HEK293T (cell line): ENCODE data around the gene ELL2.

Source experiments
- ARNT ChIP-seq: fragments of 450-650 bp; IDR thresholded peaks from 2 replicates; pipeline ENCODE4 v1.6.1; 2017; ENCODE audit warnings: mild to moderate bottlenecking
- BHLHE40 ChIP-seq: fragments of 450-650 bp; IDR thresholded peaks from 2 replicates; pipeline ENCODE4 v1.6.1; 2016; ENCODE audit warnings: mild to moderate bottlenecking, moderate library complexity, borderline replicate concordance
- FOXK2 ChIP-seq: fragments of 450-650 bp; IDR thresholded peaks from 2 replicates; pipeline ENCODE4 v1.6.1; 2016; ENCODE audit warnings: mild to moderate bottlenecking
- SP1 ChIP-seq: fragments of 450-650 bp; IDR thresholded peaks from 2 replicates; pipeline ENCODE4 v1.6.1; 2017
- SUZ12 ChIP-seq: fragments of 450-650 bp; IDR thresholded peaks from 2 replicates; pipeline ENCODE4 v1.6.1; 2016; ENCODE audit warnings: mild to moderate bottlenecking
- TARDBP ChIP-seq: fragments of 450-650 bp; IDR thresholded peaks from 2 replicates; pipeline ENCODE4 v1.6.1; 2016
- ZNF384 ChIP-seq: fragments of 450-650 bp; IDR thresholded peaks from 2 replicates; pipeline ENCODE4 v1.6.1; 2016
- TF ChIP-seq, protein P1 (sequence below): fragments of 450-650 bp; IDR thresholded peaks from 2 replicates; pipeline ENCODE4 v1.6.1; 2016

DNA sequence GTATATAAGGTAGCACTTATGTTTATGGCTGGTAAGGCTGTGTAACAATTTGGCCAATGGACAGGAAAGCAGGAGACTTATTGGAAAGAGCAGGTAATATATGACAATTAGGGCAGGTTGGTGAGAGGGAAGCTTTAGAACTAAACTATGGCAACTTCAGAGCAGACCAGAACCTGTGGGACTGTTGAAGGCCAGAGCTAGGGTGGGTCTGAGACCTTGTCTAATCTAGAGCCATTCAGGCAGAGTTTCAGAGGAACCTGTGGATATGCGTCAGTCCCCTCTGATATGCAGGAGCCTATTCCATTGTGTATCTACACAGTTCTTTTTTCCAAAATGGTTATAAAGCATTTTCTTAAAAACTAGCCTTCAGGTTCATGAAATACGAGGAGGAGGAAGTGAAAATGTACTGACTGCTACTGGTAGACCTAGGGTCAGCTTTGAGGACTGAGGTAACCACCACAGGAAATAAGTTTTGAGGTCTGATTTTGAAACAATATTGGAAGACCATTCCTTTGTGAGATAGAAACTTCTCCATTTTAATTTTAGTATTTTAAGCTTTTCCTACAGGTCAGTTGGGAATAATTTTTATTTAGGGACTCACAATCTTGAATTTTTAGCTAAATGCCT, 37.6 kb downstream of the ELL2 start:
- TF ChIP-seq, protein P1, sequence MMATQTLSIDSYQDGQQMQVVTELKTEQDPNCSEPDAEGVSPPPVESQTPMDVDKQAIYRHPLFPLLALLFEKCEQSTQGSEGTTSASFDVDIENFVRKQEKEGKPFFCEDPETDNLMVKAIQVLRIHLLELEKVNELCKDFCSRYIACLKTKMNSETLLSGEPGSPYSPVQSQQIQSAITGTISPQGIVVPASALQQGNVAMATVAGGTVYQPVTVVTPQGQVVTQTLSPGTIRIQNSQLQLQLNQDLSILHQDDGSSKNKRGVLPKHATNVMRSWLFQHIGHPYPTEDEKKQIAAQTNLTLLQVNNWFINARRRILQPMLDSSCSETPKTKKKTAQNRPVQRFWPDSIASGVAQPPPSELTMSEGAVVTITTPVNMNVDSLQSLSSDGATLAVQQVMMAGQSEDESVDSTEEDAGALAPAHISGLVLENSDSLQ, result no peak
- TF ChIP-seq SP1 (no peak), SUZ12 (no peak), TARDBP (no peak), FOXK2 (no peak), ARNT (no peak), ZNF384 (no peak), BHLHE40 (no peak)
